ENCODE results near the gene EXOSC2. TPM values are rescaled to one million over a fixed set of nuclear protein-coding genes. Genes with fewer than 3 reads are reported as not detected.

Gene EXOSC2
- total RNA-seq, 4 donors from 2014 or later = 16.9 to 46.6 (median 22.6) TPM

GRCh38 chr9:130668196-130668595, 25.4 kb upstream of the EXOSC2 start:
- DNase-seq (ENCODE audit: low spot score) (no peak), ATAC-seq (ENCODE audit: low FRiP score) (no peak)
- no peak for TF ChIP-seq CTCF (IDR thresholded peaks at IDR 0.05)

- DNase-seq (ENCODE audit: low spot score) (no peak), ATAC-seq (ENCODE audit: low FRiP score) (no peak)
- TF ChIP-seq CTCF (IDR thresholded peaks at IDR 0.05) = no peak
Measured at GRCh38 chr9:130668659-130669058, 24.9 kb upstream of the EXOSC2 start.

GRCh38 chr9:130669965-130670364, 23.6 kb upstream of the EXOSC2 start:
- ATAC-seq (ENCODE audit: low FRiP score) = no peak
- no peak for TF ChIP-seq CTCF (IDR thresholded peaks at IDR 0.05)
- DNase-seq (ENCODE audit: low spot score) = no peak

GRCh38 chr9:130670644-130671043, 22.9 kb upstream of the EXOSC2 start:
- DNase-seq (ENCODE audit: low spot score) = no peak
- no peak for ATAC-seq (ENCODE audit: low FRiP score)
- no peak for TF ChIP-seq CTCF (IDR thresholded peaks at IDR 0.05)

- DNase-seq (ENCODE audit: low spot score) = no peak
- no peak for TF ChIP-seq CTCF (IDR thresholded peaks at IDR 0.05)
- ATAC-seq (ENCODE audit: low FRiP score) = no peak
Measured at GRCh38 chr9:130672466-130672865, 21.1 kb upstream of the EXOSC2 start.

GRCh38 chr9:130672933-130673615, 20.5 kb upstream of the EXOSC2 start:
- TF ChIP-seq CTCF (IDR thresholded peaks at IDR 0.05) = no peak
- ATAC-seq (ENCODE audit: low FRiP score) = no peak
- DNase-seq (ENCODE audit: low spot score) = no peak

GRCh38 chr9:130675396-130675795, 18.2 kb upstream of the EXOSC2 start:
- no peak for DNase-seq (ENCODE audit: low spot score)
- ATAC-seq (ENCODE audit: low FRiP score) = no peak
- no peak for TF ChIP-seq CTCF (IDR thresholded peaks at IDR 0.05)
